HL-60 (cell line): Measurements from ENCODE around the gene GMPR.

ENCODE experiments used
- DNase-seq, 2 experiments: peaks; one replicate each; pipeline ENCODE4 v3.0.0-alpha.2; 2010 to 2020; ENCODE audit warnings: low read depth in 1 of 2, low spot score in 1 of 2
- H3K27ac ChIP-seq: fragments of 250-450 bp; sonication (Bioruptor Pico); replicated peaks from 2 replicates; pipeline ENCODE4 v1.5.1; 2020; ENCODE audit warnings: mild to moderate bottlenecking, moderate library complexity
- H3K27me3 ChIP-seq: fragments of 250-450 bp; sonication (Bioruptor Pico); 2 replicates; pipeline ENCODE4 v1.5.1; 2021; ENCODE audit warnings: mild to moderate bottlenecking, moderate library complexity; ENCODE audit not compliant: insufficient read depth, poor library complexity, severe bottlenecking
- H3K4me3 ChIP-seq: replicated peaks from 2 replicates; pipeline ENCODE4 v1.5.1; 2011; ENCODE audit warnings: mild to moderate bottlenecking, control low read depth, low read length; ENCODE audit not compliant: insufficient read depth
- CTCF ChIP-seq: IDR thresholded peaks from one replicate; pipeline ENCODE4 v1.5.1; 2011; ENCODE audit warnings: low read length, control low read depth, inconsistent platforms; ENCODE audit not compliant: insufficient read depth
- GABPA ChIP-seq: IDR thresholded peaks from 2 replicates; pipeline ENCODE4 v1.6.1; 2012; ENCODE audit warnings: low read depth
- POLR2AphosphoS5 ChIP-seq: IDR thresholded peaks from 2 replicates; pipeline ENCODE4 v1.6.1; 2012; ENCODE audit warnings: low read depth
- REST ChIP-seq: IDR thresholded peaks from 2 replicates; pipeline ENCODE4 v1.6.1; 2012; ENCODE audit warnings: low read depth; ENCODE audit not compliant: insufficient replicate concordance
- SPI1 ChIP-seq: IDR thresholded peaks from 2 replicates; pipeline ENCODE4 v1.6.1; 2012; ENCODE audit warnings: low read depth, mild to moderate bottlenecking, borderline replicate concordance

GMPR gene

GRCh38 chr6:16200321-16200883, 38.0 kb upstream of the GMPR start:
- TF ChIP-seq SPI1 (no peak), POLR2AphosphoS5 (no peak), REST (no peak), GABPA (no peak), CTCF (no peak)
- DNase-seq, result no peak

GRCh38 chr6:16201706-16202105, 36.7 kb upstream of the GMPR start:
- Histone ChIP-seq H3K27ac (no peak overlapping the region), H3K4me3 (no peak overlapping the region)
- TF ChIP-seq CTCF, result no peak
- no peak for TF ChIP-seq GABPA
- no peak for TF ChIP-seq POLR2AphosphoS5
- TF ChIP-seq REST, result no peak
- TF ChIP-seq SPI1, result no peak

More at GRCh38 chr6:16200321-16200883, 38.0 kb upstream of the GMPR start:
- H3K27me3 ChIP-seq, result no peaks in the 10 kb centered on the region
- no peak overlapping the region for H3K4me3 ChIP-seq
- no peak overlapping the region for H3K27ac ChIP-seq

GRCh38 chr6:16204653-16205376, 33.6 kb upstream of the GMPR start:
- Histone ChIP-seq H3K27me3 (no peaks in the 10 kb centered on the region), H3K4me3 (no peak overlapping the region), H3K27ac (no peak overlapping the region)
- no peak for DNase-seq
- TF ChIP-seq SPI1 (no peak), REST (no peak), GABPA (no peak), POLR2AphosphoS5 (no peak), CTCF (no peak)

More at GRCh38 chr6:16201706-16202105, 36.7 kb upstream of the GMPR start:
- DNase-seq, result no peak
- H3K27me3 ChIP-seq, result no peaks in the 10 kb centered on the region
